ENCODE results near the gene FZD8. TPM values are rescaled to one million over a fixed set of nuclear protein-coding genes. Genes with fewer than 3 reads are reported as not detected.

FZD8 gene
- total and polyA plus RNA-seq, 2 donors (not counting 1 experiment from before 2014, with no cell fraction given): 0.76 to 1.7 TPM

- peaks cover 6% of the 10 kb centered on the region for H3K4me1 Mint-ChIP-seq
- no peak overlapping the region for H3K4me3 Mint-ChIP-seq
- intact Hi-C loops (cut with micrococcal nuclease): no loop called here
These were observed 10.7 kb downstream of the FZD8 start for GRCh38 chr10:35631404-35631803.

More at GRCh38 chr10:35631404-35631803, 10.7 kb downstream of the FZD8 start:
- Histone ChIP-seq H3K9ac (ENCODE audit: low read length) (no peak overlapping the region), H4K20me1 (ENCODE audit: control insufficient read depth, insufficient read depth, low read length, poor library complexity, severe bottlenecking) (no peaks in the 10 kb centered on the region), H3K36me3 (replicated peaks in 1 of 2; ENCODE audit: control extremely low read depth in 1 of 2, control insufficient read depth in 1 of 2, extremely low read depth in 1 of 2, insufficient read depth in 2 of 2, low read length in 1 of 2) (no peaks in the 10 kb centered on the region), H3K4me3 (ENCODE audit: control extremely low read depth in 1 of 5, extremely low read depth in 1 of 5, insufficient read depth in 1 of 5, low read depth in 2 of 5, low read length in 4 of 5) (no peak overlapping the region), H2AFZ (ENCODE audit: insufficient read depth, low read depth, low read length, poor library complexity, severe bottlenecking) (no peak overlapping the region), H3K27me3 (replicated peaks in 1 of 4; ENCODE audit: control extremely low read depth in 1 of 4, control insufficient read depth in 3 of 4, insufficient read depth in 4 of 4, low read length in 3 of 4) (peaks cover 0 to 12% (median 3%) of the 10 kb centered on the region in 4 experiments), H3K79me2 (ENCODE audit: control insufficient read depth, insufficient read depth, low read length) (no peaks in the 10 kb centered on the region), H3K27ac (ENCODE audit: low read length in 2 of 2) (no peak overlapping the region), H3K4me1 (ENCODE audit: control insufficient read depth in 2 of 2, insufficient read depth in 2 of 2, low read length in 2 of 2) (peaks cover 0 to 4% of the 10 kb centered on the region in 2 donors), H3K4me2 (replicated peaks; ENCODE audit: low read depth, low read length, poor library complexity, severe bottlenecking) (no peak overlapping the region), H3K9me3 (ENCODE audit: control extremely low read depth in 1 of 3, control insufficient read depth in 2 of 3, insufficient read depth in 1 of 3, low read length in 2 of 3) (no peaks in the 10 kb centered on the region)
- ATAC-seq (ENCODE audit: low read depth) (no peak), DNase-seq (no peak)
- CTCF ChIA-PET: interaction anchor here (1.0 to 1.3 kb wide), 2 partner anchors 252 to 1148 kb away, joined by 3 read pairs; no protein-coding TSS in a partner anchor
- H3K9me3 Mint-ChIP-seq (ENCODE audit: insufficient read depth): no peaks in the 10 kb centered on the region
- no peak overlapping the region for H3K27ac Mint-ChIP-seq
- H3K27me3 Mint-ChIP-seq: peaks cover 23% of the 10 kb centered on the region
- WGBS (ENCODE audit: insufficient coverage): no CpG with 5 or more reads among the region's 1 CpG
- POLR2A ChIA-PET: no interaction called here
- TF ChIP-seq CTCF (IDR thresholded peaks at IDR 0.05): no peak
- TF ChIP-seq EZH2 (IDR thresholded peaks at IDR 0.05; ENCODE audit: borderline replicate concordance, insufficient read depth, low read depth, low read length, poor library complexity, severe bottlenecking): no peak

Measured in B cell (primary cell).